Stimulated activated CD4-positive, alpha-beta T cell treated with anti-CD3 and anti-CD28 coated beads, Interleukin-15, amount 100 ng/mL, for 48 hours (primary cell): ENCODE data around the gene KCTD19.

Source experiments
- DNase-seq, 2 donors: peaks; one replicate each; pipeline ENCODE4 v3.0.0-alpha.2; 2020; ENCODE audit warnings: low read depth in 2 of 2

The KCTD19 gene

GRCh38 chr16:67260426-67261063 is 66.0 kb downstream of the KCTD19 start:
- DNase-seq: no peak

DNA sequence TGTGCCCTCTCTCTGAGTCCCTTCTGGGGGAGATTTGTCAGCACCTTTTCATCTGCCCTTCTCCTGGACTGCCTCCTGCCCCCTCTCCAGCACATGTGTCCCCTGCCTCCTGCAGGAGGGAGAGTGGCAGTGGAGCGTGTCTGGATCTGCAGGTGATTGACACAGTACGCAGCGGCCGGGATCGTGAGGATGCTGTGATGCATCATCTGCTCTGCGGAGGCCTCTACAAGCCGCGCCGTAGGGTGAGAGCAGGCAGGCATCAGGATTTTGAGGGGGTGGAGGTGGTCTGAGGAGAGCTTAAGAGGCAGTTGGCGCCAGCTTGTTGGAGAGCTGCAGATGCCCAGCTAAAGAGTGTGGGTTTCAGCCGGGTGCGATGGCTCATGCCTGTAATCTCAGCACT is 66.8 kb downstream of the KCTD19 start:
- DNase-seq: no peak

GRCh38 chr16:67258161-67258835 is 68.2 kb downstream of the KCTD19 start:
- no peak for DNase-seq

GRCh38 chr16:67257486-67258160 is 68.9 kb downstream of the KCTD19 start:
- DNase-seq: no peak

GRCh38 chr16:67256701-67257230 is 69.8 kb downstream of the KCTD19 start:
- DNase-seq: no peak

DNA sequence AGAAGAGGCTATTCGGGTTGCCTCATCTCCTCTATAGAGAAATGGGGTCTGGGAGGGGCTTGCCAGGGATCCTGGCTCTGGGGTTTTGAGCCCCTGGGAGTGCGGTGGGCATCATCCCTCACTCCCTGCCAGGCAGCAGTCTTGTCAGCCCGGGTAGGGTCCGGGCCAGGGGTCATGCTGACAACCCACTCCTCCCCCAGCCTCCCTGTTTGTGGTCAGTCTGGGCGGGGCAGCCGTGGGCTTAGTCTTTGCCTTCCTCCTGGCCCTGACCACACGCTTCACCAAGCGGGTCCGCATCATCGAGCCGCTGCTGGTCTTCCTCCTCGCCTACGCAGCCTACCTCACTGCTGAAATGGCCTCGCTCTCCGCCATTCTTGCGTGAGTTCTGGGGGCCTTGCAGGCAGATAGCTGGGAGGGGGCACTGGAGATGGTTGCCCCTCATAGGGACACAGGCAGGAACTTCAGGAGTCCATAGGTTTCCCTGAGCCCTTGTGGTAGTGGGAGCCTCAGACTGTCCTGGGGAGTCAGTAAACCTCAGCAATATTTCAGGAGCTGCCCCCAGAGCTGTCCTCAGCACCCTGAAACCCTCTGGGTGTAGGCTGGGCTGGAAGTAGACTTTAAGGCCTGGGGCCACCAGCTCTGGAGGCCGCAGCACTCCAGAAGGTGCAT is 70.9 kb downstream of the KCTD19 start:
- no peak for DNase-seq

DNA sequence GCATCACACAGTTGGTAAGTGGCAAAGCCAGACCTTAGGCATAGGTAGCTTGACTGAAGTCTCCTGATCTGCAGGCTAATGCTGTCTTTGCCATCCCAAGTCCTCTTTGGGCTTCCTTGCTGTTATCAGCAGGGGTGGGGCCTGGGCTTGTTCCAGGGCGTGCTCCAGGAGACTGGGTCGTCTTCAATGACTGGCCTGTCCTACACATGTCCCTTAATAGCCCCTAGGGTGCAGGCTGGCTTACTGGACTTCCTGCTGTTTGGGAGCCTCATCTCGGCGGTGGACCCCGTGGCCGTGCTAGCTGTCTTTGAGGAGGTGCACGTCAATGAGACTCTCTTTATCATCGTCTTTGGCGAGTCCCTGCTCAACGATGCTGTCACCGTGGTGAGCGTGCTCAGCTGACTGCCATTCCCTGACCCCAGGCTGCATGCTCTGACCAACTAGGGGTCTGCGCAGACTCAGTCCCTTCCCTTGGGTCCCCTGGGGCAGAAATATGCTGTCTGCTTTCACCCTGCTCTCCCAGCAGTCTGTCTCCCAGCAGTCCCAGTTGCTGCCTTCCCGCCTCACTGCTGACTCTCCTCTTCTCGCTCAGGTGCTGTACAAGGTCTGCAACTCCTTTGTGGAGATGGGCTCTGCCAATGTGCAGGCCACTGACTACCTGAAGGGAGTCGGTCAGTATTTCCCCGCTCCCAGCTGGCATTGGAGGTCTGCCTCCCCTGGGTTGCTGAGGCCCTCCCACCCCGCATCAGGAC is 71.6 kb downstream of the KCTD19 start:
- DNase-seq: no peak

DNA sequence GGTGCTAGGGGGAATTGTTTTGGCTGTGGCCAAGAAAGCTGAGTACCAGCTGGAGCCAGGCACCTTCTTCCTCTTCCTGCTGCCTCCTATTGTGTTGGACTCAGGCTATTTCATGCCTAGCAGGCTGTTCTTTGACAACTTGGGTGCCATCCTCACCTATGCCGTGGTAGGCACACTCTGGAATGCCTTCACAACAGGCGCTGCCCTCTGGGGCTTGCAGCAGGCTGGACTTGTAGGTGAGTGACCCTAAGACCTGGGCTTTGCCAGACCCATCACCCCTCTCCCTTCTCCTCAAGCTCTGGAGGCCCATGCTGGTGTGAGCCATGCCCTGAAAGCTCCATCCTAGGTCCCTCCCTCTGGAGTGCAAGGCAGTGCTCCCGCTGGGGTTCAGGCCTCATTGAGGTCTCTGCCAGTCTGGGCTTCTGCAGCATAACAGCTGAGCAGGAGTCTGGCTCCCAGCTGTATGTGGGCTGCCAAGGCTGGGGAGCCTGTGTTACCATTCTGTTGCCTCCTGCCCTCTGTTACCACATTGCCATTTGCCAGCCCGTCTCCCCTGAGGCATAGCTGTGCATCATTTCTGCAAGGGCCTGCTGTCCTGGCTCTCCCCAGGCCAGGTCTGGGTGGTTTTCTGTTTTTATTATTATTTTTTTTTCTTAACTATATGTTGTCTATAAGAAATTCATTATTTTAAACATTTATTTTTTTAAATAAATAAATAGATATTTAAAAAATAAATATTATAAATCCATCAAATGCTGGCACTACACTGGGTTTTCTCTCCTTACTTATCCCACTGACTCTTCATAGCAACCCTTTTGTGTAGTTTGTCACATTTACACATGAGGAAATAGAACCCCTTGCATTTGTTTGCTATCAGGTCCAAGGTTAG is 73.7 kb downstream of the KCTD19 start:
- no peak for DNase-seq

DNA sequence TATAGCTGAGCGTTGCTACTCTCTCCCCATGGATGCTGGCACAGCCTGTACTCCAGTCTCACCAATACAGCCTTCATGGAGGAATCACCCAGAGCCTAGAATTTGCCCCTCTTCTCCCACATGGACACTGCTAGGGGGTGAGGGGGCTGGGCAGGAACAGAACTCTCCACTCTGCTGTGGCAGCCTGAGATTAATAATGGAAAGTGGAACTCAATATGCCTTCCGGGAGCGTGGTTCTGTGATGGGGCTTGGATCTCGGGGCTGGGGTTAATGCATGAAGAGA is 76.6 kb downstream of the KCTD19 start:
- DNase-seq: no peak

- no peak for DNase-seq
Observed at GRCh38 chr16:67249178-67250044, 77.1 kb downstream of the KCTD19 start.

- DNase-seq: peak in 1 of 2 donors; percentile 19
Observed at GRCh38 chr16:67248401-67249177, 78.0 kb downstream of the KCTD19 start, which contains the start of gene SLC9A5. TSS of gene SLC9A5 (plus strand) at chr16:67248979. CDS start at chr16:67249015, 36 bp downstream.

GRCh38 chr16:67248073-67248400 is 78.5 kb downstream of the KCTD19 start:
- DNase-seq: no peak

DNA sequence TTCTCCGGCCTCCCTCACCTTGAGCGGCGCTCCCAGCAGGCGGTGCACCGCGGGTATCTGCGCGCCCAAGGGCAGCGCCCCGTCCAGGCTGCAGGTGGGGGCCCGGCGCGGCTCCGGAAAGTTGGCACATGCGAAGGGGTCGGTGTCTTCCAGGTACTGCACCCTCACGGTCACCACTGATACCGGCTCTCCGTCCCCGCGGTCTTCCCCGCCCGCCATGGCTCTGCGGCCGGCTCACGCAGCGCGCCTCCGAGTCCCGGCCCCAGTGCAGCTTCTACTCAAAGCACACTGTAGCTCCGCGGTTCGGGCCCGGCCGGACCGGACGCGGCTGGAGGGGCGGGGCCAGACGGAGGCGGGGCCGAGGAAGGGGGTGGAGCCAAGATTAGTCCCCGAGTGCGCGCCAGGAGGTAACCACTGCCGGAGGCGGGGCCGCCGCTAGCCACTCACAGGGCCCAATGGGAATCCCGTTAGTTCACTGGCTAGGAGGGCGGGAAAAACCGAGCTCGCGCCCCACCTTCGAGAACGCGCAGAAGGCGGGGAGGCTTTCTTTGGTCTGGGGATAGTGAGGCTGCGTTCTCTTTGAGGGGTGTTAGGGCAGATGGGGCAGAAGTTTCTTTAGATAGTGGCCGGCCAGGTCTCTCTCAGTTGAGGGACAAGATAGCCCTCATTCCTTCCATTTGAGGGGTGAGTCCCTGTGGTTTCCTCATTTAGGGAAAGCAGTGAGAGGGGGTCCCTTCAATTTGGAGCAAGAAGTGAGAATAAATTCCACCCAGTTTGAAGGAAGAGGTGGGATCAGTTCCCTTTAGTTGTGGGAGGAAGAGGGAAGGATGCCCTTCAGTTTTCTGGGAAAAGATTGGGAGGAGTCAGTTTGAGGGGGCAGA is 79.1 kb downstream of the KCTD19 start, which contains the start of gene FHOD1:
Gene FHOD1, minus strand, starts transcription at position 290 of the 881 bp plus-strand sequence. Its CDS starts 71 bp downstream, at position 219.
- DNase-seq: peak; percentile 95 to 99

- DNase-seq: peak in 1 of 2 donors; percentile 18
Observed at GRCh38 chr16:67246756-67247191, 79.8 kb downstream of the KCTD19 start.

- peak in 1 of 2 donors; percentile 44 for DNase-seq
Observed at GRCh38 chr16:67246081-67246755, 80.3 kb downstream of the KCTD19 start.

DNA sequence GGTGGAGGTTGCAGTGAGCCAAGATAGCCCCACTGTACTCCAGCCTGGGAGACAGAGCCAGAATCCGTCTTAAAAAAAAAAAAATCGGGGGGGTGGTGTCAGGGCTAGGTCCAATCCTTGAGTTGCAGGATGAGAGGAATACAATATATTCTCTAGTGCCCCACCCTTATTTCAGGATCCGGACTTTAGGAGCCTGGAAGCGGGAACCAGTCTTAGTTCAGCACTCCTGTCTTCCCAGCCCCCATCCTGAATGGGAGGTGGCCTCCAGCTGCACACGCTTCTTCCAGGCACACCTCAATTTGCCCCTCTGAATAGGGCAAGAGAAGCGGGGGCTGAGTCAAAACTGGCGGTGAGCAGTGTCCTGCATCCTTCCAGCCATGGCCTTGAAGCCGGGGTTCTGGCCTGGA is 80.9 kb downstream of the KCTD19 start:
- DNase-seq: no peak

- DNase-seq: no peak
Observed at GRCh38 chr16:67245186-67245585, 81.4 kb downstream of the KCTD19 start.
